ENCODE results near the gene FPR2.

- TF ChIP-seq CTCF (IDR thresholded peaks at IDR 0.05) (no peak), POLR2A (IDR thresholded peaks at IDR 0.05) (no peak)
Measured at GRCh38 chr19:51815043-51815442, 54.1 kb downstream of the FPR2 start.
